H1 (cell line): Measurements from ENCODE around the gene FNDC1. TPM values are rescaled to one million over a fixed set of nuclear protein-coding genes. Genes with fewer than 3 reads are reported as not detected.

ENCODE experiments used
- ATF2 ChIP-seq: IDR thresholded peaks from 2 replicates; pipeline ENCODE4 v1.6.1; 2012; ENCODE audit warnings: low read length, inconsistent platforms
- ATF3 ChIP-seq: IDR thresholded peaks from 2 replicates; pipeline ENCODE4 v1.6.1; 2011; ENCODE audit warnings: low read depth, mild to moderate bottlenecking, low read length; ENCODE audit not compliant: insufficient read depth
- EGR1 ChIP-seq: IDR thresholded peaks from 2 replicates; pipeline ENCODE4 v1.6.1; 2011; ENCODE audit warnings: low read depth, low read length, borderline replicate concordance
- HDAC2 ChIP-seq, 2 experiments: fragments of 300-600 bp in 1 of 2; sonication (generic) in 1 of 2; IDR thresholded peaks; 2 replicates each; pipeline ENCODE4 v1.6.1; 2011 to 2012; ENCODE audit warnings: low read depth in 2 of 2, low read length in 2 of 2, mild to moderate bottlenecking in 2 of 2, moderate library complexity in 2 of 2, borderline replicate concordance in 1 of 2, inconsistent platforms in 1 of 2
- NANOG ChIP-seq: IDR thresholded peaks from 2 replicates; pipeline ENCODE4 v1.6.1; 2011; ENCODE audit warnings: low read length, low read depth, mild to moderate bottlenecking, inconsistent platforms; ENCODE audit not compliant: insufficient read depth, poor library complexity, severe bottlenecking
- polyA plus RNA-seq, 7 experiments: library from polyadenylated mRNA; depleted of rRNA in 3 of 7; stranded (reverse) in 5 of 7; unstranded in 2 of 7; fragments of >200 nt in 5 of 7; fragments of 200-250 nt in 2 of 7; gene quantifications; 1 replicate in 5 of 7; 2 replicates in 1 of 7; 4 replicates in 1 of 7; pipeline versions ENCODE4 v1.2.1 to v1.2.3, GENCODE V29; 2011 to 2013; ENCODE audit warnings: missing spikeins in 2 of 7, mixed read lengths in 2 of 7
- total RNA-seq: library from RNA; stranded (reverse); fragmentation: NEBNext Ultra II Directional; extraction: Animal tissue kit (Norgen Biotek cat#: 25700); gene quantifications from 2 replicates; pipeline ENCODE4 v1.2.1, GENCODE V29; 2021

FNDC1 gene
- total and polyA plus RNA-seq, 2 of the 8 experiments (the other 6 are each of a cell fraction or from before 2014, with no cell fraction given), result 0.06 to 0.30 TPM

GRCh38 chr6:159232106-159232645 is 63.0 kb downstream of the FNDC1 start (continued):
- TF ChIP-seq ATF3 (no peak), EGR1 (no peak), NANOG (no peak), ATF2 (no peak), HDAC2 (IDR thresholded peaks at IDR 0.05; ENCODE audit: borderline replicate concordance in 1 of 2, low read depth in 2 of 2, low read length in 2 of 2) (no peak)
- TF ChIP-seq, all 59 proteins: peak for 0
